GM19328 (cell line): ENCODE data around the gene A3GALT2.
"Not testable (repeated sequence)": the region's sequence is repeated elsewhere in the genome, so short reads cannot be mapped to it uniquely, and the experiment has no call there.

Experiments used
- ATAC-seq: cut with Tn5 transposase; IDR thresholded peaks from one replicate; pipeline ENCODE4 v1.9.1; 2021; ENCODE audit warnings: mild to moderate bottlenecking, moderate library complexity; ENCODE audit not compliant: unreplicated experiment

The A3GALT2 gene

GRCh38 chr1:33317354-33317753 lies 3.5 kb downstream of the A3GALT2 start:
- ATAC-seq = no peak

DNA sequence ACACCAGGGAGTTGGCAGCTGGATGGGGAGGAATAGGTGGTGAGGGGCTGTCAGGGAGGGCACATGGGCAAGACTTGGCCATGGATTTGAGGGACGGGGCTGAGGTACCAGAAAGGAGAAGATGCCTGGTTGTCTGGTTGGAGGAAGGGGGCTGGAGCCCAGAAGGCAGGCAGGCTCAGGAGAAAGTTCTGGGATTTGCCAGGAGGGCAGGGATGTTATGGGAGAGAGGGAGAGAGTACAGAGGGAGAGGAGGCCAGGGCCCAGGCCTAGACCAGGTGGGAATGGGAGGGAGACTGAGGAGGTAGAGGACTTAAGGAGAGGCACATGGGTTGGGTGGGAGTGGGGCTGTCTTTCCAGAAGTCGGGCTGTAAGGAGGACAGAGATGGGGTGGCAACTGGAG lies 4.3 kb downstream of the A3GALT2 start:
- ATAC-seq = no peak

DNA sequence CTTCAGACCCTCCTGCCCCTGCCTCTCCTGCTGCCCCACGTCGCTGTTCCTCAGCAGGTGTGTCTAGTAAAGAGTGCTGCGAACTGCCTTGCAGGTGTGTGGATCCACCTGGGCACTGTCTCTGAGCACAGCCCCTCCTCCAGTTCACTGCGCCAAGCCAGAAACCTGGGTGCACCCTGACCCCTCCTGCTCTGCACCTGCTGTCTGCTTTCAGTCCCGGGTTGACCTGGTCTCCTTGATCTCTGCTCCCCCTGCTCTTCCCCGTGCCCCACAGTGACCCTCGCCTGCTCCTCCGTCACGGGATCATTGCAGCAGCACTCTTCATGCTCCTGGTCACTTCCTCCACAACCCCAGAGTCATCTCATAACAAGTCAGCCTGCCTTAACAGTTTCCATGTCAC lies 6.5 kb downstream of the A3GALT2 start:
- no peak for ATAC-seq

- no peak for ATAC-seq
These were observed 8.5 kb downstream of the A3GALT2 start for GRCh38 chr1:33312413-33312749.

GRCh38 chr1:33311706-33312412 lies 9.0 kb downstream of the A3GALT2 start:
- ATAC-seq = no peak

- no peak for ATAC-seq
These were observed 10.2 kb downstream of the A3GALT2 start for GRCh38 chr1:33310702-33311101.

DNA sequence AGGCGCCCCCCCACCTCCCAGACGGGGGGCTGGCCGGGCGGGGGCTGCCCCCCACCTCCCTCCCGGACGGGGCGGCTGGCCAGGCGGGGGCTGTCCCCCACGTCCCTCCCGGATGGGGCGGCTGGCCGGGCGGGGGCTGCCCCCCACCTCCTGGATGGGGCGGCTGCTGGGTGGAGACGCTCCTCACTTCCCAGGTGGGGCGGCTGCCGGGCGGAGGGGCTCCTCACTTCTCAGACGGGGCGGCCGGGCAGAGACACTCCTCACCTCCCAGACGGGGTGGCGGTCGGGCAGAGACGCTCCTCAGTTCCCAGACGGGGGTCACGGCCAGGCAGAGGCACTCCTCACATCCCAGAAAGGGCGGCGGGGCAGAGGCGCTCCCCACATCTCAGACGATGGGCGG lies 11.5 kb downstream of the A3GALT2 start:
- not testable (repeated sequence) for ATAC-seq

- ATAC-seq = no peak
These were observed 13.4 kb downstream of the A3GALT2 start for GRCh38 chr1:33307494-33307864.

DNA sequence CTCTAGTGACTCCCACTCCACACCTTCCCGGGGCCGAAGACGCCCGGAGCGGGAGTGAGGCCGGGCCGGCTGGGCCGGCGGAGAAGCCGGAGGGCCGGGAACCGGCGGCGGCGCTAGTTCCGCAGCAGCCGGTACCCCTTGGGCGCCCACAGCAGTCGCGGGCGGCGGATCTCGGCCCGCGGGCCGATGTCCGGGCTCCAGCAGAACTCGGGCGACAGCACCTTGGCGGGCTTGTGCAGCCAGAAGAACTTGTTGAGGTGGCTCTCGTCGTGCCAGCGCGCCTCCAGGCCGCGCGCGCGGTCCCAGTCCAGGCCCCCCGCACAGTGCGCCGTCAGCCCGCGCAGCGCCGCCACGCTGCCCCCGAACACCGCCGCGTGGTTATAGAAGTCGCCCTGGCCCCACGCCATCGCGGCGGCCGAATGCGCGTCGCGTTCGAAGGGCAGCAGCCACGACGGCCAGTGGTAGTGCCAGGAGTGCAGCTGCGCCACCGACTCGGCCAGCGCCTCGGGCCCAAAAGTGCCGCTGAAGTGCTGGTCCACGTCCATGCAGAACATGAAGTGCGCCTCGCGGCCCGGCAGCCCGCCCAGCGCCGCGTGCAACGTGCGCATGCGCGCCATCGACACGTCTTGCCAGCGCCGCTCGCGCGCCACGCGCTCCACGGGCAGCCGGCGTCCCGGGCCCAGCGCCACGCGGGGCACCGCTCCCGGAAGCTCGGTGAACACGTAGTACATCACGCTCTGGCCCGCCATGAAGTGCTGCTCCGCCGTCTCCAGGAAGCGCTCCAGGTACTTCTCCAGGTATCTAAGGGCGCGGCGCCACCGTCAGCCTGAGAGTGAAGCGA lies 14.0 kb downstream of the A3GALT2 start:
- ATAC-seq = no peak

DNA sequence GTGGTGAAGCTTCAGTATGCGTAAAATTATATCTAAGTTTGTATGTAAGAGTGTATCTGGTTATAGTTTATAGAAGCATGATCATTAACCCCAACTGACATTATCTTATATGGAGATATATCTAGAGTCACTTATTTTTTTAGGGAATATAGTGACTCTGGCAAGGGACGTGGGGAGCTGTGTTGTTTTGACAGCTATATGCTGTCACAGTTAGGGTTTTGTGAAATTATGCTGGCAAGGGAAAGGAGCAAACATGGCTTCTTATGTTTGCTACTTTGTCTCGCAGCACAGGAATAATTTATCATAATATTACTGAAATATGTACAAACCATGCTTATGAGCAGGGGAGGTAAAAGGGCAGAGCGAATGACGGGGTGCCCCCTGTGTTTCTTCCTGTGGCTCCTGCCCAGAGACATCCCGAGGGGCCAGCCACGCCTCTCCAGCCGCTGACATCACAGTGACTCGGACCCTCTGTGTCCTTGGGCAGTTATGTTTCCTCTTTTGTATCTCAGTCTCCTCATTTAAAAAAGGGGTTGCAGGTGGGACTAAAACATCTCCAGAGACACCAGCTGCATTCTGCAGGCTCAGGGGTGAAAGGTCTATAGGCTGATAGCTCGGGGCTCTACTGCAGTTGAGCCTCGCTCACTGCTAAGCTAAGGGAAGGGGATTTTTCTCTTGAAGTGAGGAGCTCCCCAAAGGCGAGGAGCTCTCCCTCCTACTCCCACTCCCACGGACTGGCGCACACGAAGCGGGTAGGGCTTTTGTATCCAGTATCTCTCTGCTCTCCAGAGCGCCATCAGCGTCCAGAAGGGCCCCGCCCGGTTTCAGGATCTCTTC lies 14.9 kb downstream of the A3GALT2 start:
- no peak for ATAC-seq

GRCh38 chr1:33305016-33305415 lies 15.9 kb downstream of the A3GALT2 start:
- ATAC-seq = no peak

DNA sequence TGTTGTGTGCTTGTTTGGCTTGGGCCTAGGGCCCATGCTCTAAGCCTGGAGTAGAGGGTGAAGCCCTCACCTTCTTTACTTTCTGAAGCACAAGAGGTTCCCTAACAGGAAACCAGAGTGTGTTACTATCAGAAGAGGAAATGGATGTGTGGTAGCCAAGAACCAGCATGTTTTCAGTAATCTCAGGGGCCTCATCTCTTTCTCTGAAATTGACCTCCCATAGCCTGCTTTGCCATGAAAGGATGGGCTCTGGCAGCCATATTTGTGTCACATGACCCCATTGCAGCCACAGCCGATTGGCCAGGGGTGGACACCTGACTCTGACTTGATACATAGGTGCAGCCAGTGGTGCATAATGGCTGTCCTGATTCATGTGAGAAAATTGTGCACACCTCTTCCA lies 18.6 kb downstream of the A3GALT2 start:
- ATAC-seq = no peak

DNA sequence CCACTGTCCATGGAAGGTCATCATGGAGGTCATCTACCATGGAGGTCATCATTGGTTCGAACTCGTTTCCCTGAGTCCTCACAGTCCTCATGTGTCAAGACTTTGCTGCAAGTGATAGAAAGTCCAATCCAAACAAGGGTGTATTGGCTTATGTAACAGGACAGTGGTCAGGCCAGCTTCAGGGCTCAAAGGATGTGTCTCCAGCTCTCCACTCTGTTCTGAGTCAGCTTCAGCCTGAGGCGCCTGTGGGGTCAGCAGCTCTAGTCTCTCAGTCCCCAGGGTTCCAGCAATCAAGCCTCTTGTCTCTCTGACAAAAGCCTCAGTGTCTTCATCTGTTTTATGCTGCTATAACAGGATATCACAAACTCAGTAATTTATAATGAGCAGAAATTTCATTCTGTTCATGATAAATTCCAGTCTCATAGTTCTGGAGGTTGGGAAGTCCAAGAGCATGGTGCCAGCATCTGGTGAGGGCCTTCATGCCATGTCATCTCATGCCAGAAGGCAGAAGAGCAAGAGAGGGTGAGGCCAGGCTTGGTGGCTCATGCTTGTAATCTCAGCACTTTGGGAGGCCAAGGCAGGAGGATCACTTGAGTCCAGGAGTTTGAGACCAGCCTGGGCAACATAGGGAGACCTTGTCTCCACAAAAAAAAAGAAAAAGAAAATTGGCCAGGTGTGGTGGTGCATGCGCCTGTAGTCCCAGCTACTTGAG lies 19.5 kb downstream of the A3GALT2 start:
- no peak for ATAC-seq

GRCh38 chr1:33300673-33301072 lies 20.2 kb downstream of the A3GALT2 start:
- no peak for ATAC-seq

GRCh38 chr1:33299461-33300155 lies 21.3 kb downstream of the A3GALT2 start:
- no peak for ATAC-seq

DNA sequence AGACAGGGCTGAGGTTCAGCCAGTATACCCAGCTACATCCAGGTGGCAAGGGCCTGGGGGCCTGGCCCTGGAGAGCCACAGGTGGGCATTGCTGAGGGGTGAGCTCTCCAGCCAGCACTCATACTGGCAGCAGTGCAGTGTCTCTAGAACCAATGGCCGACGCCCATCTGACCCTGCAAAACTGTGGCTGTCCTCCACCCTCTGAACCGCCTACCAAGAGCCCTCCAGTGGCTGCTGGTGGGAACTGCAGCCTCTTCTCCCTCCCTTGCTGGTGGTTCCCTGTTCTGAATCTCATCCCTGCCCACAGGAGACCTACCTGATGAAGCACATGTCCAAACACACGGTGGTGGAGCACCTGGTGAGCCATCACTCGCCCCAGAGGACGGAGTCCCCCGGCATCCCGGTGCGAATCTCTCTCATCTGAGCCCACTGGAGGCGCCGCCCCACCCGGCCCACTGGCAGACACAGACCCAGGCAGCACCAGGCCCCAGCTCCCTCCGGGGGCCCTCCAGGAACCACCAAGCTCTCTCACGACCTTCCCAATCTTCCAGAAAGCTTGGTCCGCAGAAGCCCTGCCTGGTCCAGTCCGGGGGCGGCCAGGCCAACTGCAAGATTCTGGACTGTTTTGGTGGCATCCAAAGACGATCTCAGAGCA lies 22.1 kb downstream of the A3GALT2 start:
- ATAC-seq = no peak

DNA sequence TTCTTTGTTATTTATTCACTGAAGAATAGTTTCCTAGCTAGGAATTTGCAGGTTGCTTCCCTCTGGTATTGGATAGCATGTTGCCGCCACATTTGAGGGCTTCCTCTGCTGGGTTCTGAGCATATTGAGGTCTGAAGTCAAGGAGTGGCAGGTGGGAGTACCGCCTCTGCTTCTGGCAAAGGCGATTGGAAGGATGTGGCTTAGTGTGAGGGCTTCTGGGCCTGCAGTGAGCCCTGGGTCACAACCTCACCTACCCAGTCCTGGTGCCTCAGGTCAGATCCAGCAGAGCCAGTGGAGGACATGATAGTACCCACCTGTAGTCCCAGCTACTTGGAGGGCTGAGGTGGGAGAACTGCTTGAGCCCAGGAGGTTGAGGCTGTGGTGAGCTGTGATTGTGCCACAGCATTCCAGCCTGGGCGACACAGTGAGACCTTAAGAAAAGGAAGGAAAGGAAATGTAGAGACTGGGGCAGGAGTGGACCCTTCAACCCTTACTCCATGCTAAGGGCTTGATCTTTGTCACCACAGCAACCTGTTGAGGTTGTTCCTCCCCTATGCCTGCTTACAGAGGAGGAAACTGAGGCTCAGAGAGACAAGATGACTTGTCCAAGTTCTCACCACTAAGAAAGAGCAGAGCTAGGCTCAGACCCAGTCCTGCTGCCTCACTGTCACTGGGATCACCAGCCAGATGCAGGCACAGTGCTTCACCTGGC lies 22.8 kb downstream of the A3GALT2 start:
- ATAC-seq = no peak

DNA sequence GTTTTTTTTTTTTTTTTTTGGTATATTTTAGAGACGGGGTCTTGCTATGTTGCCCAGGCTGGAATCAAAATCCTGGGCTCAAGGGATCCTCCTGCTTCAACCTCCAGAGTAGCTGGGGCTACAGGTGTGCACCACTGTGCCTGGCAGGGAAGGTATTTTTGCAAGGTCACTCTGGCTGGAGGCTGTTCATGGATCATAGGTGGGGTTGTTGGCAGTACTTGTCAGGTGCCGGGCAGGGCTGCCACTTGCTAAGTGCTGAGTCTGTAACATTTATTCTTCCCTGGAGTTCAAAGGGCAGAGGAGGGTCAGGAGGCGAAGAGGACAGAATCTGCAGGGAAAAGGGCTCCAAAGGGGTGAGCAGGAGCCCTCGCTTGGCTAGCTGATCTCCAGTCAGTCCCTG lies 24.1 kb downstream of the A3GALT2 start:
- ATAC-seq = no peak

GRCh38 chr1:33296082-33296458 lies 24.8 kb downstream of the A3GALT2 start:
- ATAC-seq = no peak
